ENCODE results near the gene DBN1. TPM values are rescaled to one million over a fixed set of nuclear protein-coding genes. Genes with fewer than 3 reads are reported as not detected.

The DBN1 gene
- polyA plus RNA-seq, 2 of the 4 experiments (the other 2 are of a cell fraction), result 47.7 to 107 TPM

- no peaks in the 10 kb centered on the region for H3K4me1 ChIP-seq
- H3K27ac ChIP-seq, result no peak overlapping the region
- POLR2A ChIA-PET, result no interaction called here
- TF ChIP-seq MYC (IDR thresholded peaks at IDR 0.05; ENCODE audit: borderline replicate concordance, low read length), result no peak
- no peak for TF ChIP-seq TFCP2L1 (CRISPR knock-in tag; IDR thresholded peaks at IDR 0.05)
- TF ChIP-seq RARB (CRISPR knock-in tag; IDR thresholded peaks at IDR 0.05), result no peak
- no peak for TF ChIP-seq BCL3 (IDR thresholded peaks at IDR 0.05)
- no peak for TF ChIP-seq HOXB13 (CRISPR knock-in tag; IDR thresholded peaks at IDR 0.05; ENCODE audit: low read depth)
- no peak for TF ChIP-seq KDM5A (IDR thresholded peaks at IDR 0.05)
- TF ChIP-seq HES2 (IDR thresholded peaks at IDR 0.05), result no peak
- TF ChIP-seq CHD2 (IDR thresholded peaks at IDR 0.05; ENCODE audit: low read length, partially characterized antibody), result no peak
- no peak for TF ChIP-seq SMC3 (IDR thresholded peaks at IDR 0.05)
- TF ChIP-seq CHD4 (IDR thresholded peaks at IDR 0.05; ENCODE audit: borderline replicate concordance), result no peak
- no peak for TF ChIP-seq ATOH8 (CRISPR knock-in tag; IDR thresholded peaks at IDR 0.05; ENCODE audit: low read depth)
- no peak for TF ChIP-seq CBX8 (IDR thresholded peaks at IDR 0.05)
- 91% methylated on average over 17 of the region's 17 CpGs for WGBS (ENCODE audit: missing lambda C conversion rate)
- ATAC-seq (no peak; a peak in 1 of 6 replicates), FAIRE-seq (no peak), DNase-seq (ENCODE audit: low read depth in 1 of 2, low spot score in 1 of 2) (no peak)
- no peak overlapping the region for H3K4me3 ChIP-seq
- no peaks in the 10 kb centered on the region for H3K9me3 ChIP-seq
- no peak overlapping the region for H3K4me2 ChIP-seq
- CTCF ChIA-PET, result interaction anchor here (1.0 to 10.5 kb wide), 9 partner anchors 7 to 117 kb away, joined by 3 to 142 read pairs (median 5); no protein-coding TSS in a partner anchor
These were observed 34.3 kb upstream of the DBN1 start for GRCh38 chr5:177507596-177508220.

- WGBS (ENCODE audit: missing lambda C conversion rate), result 74% methylated on average over 9 of the region's 9 CpGs
- Histone ChIP-seq H3K4me3 (no peak overlapping the region), H3K4me2 (no peak overlapping the region), H3K27ac (no peak overlapping the region), H3K4me1 (no peaks in the 10 kb centered on the region), H3K9me3 (no peaks in the 10 kb centered on the region)
- ChIA-PET POLR2A (no interaction called here), CTCF (interaction anchor here (0.6 to 10.5 kb wide), 9 partner anchors 8 to 229 kb away, joined by 3 to 142 read pairs (median 4); partner anchors contain the start of gene B4GALT7)
- TF ChIP-seq RNF2 (IDR thresholded peaks at IDR 0.05; ENCODE audit: borderline replicate concordance, low read depth) (no peak), CTCF (IDR thresholded peaks at IDR 0.05) (0 out of 3 replicates have a peak, but pooled peaks have one; percentile 16)
- DNase-seq (ENCODE audit: low read depth in 1 of 2, low spot score in 1 of 2) (peak in 1 of 2 experiments; percentile 66), FAIRE-seq (no peak), ATAC-seq (peak in 1 of 2 experiments; percentile 64; a peak in 3 of 6 replicates)
These were observed 33.7 kb upstream of the DBN1 start for GRCh38 chr5:177507165-177507564.

- no peak for ATAC-seq
- peaks cover 4% of the 10 kb centered on the region; the same call in 1 of the 3 replicates for H3K4me1 ChIP-seq
- no peaks in the 10 kb centered on the region for H3K9me3 ChIP-seq
- no peak for FAIRE-seq
- no peak overlapping the region for H3K4me2 ChIP-seq
- DNase-seq (ENCODE audit: low read depth in 1 of 2, low spot score in 1 of 2), result no peak
- POLR2A ChIA-PET, result no interaction called here
- H3K27ac ChIP-seq, result no peak overlapping the region
- 93% methylated on average over 3 of the region's 4 CpGs for WGBS (ENCODE audit: missing lambda C conversion rate)
- H3K4me3 ChIP-seq, result no peak overlapping the region
- CTCF ChIA-PET, result interaction anchor here (1.1 to 18.1 kb wide), 7 partner anchors 9 to 116 kb away, joined by 3 to 354 read pairs (median 63); partner anchors contain the start of genes DDX41, PFN3 and PRR7
- no peak for TF ChIP-seq TP53 (CRISPR knock-in tag; IDR thresholded peaks at IDR 0.05)
- TF ChIP-seq NPAS2 (CRISPR knock-in tag; IDR thresholded peaks at IDR 0.05; ENCODE audit: borderline replicate concordance), result no peak
- TF ChIP-seq ELK1 (IDR thresholded peaks at IDR 0.05; ENCODE audit: low read depth, low read length), result no peak
- TF ChIP-seq CHD2 (IDR thresholded peaks at IDR 0.05; ENCODE audit: low read length, partially characterized antibody), result no peak
- no peak for TF ChIP-seq RCOR1 (IDR thresholded peaks at IDR 0.05; ENCODE audit: low read depth, low read length)
- TF ChIP-seq ZSCAN20 (CRISPR knock-in tag; IDR thresholded peaks at IDR 0.05), result no peak
- no peak for TF ChIP-seq TFCP2L1 (CRISPR knock-in tag; IDR thresholded peaks at IDR 0.05)
- no peak for TF ChIP-seq JUNB (IDR thresholded peaks at IDR 0.05)
- no peak for TF ChIP-seq CBX2 (IDR thresholded peaks at IDR 0.05; ENCODE audit: borderline replicate concordance, low read depth)
- TF ChIP-seq HMGXB4 (CRISPR knock-in tag; IDR thresholded peaks at IDR 0.05; ENCODE audit: borderline replicate concordance), result no peak
- no peak for TF ChIP-seq FOXS1 (CRISPR knock-in tag; IDR thresholded peaks at IDR 0.05)
- TF ChIP-seq EHF (CRISPR knock-in tag; IDR thresholded peaks at IDR 0.05), result no peak
- TF ChIP-seq HOXA7 (CRISPR knock-in tag; IDR thresholded peaks at IDR 0.05), result no peak
- no peak for TF ChIP-seq MAZ (IDR thresholded peaks at IDR 0.05; ENCODE audit: borderline replicate concordance, low read depth, low read length)
- TF ChIP-seq KDM5A (IDR thresholded peaks at IDR 0.05), result no peak
These were observed 31.6 kb upstream of the DBN1 start for GRCh38 chr5:177505075-177505474.

Data from A549 (cell line).